HFFc6 (cell line): ENCODE results near the gene OR6S1. TPM values are rescaled to one million over a fixed set of nuclear protein-coding genes. Genes with fewer than 3 reads are reported as not detected.
"Not testable (repeated sequence)": the region's sequence is repeated elsewhere in the genome, so short reads cannot be mapped to it uniquely, and the experiment has no call there.

Source experiments
- DNase-seq: peaks from one replicate; pipeline ENCODE4 v3.0.0-alpha.2; 2018
- H3K27ac Mint-ChIP-seq: 2 replicates; pipeline ENCODE4 v1.8.0; 2020; ENCODE audit warnings: mild to moderate bottlenecking, mixed read lengths
- H3K27me3 Mint-ChIP-seq: 2 replicates; pipeline ENCODE4 v1.8.0; 2021; ENCODE audit warnings: mild to moderate bottlenecking, moderate library complexity, mixed read lengths; ENCODE audit not compliant: insufficient read depth
- H3K36me3 Mint-ChIP-seq: 2 replicates; pipeline ENCODE4 v1.8.0; 2021; ENCODE audit warnings: low read depth, mixed read lengths
- H3K4me1 Mint-ChIP-seq: 2 replicates; pipeline ENCODE4 v1.8.0; 2020; ENCODE audit warnings: low read depth, mixed read lengths
- H3K4me3 Mint-ChIP-seq: 2 replicates; pipeline ENCODE4 v1.8.0; 2020; ENCODE audit warnings: mild to moderate bottlenecking, moderate library complexity, mixed read lengths
- H3K9me3 Mint-ChIP-seq: 2 replicates; pipeline ENCODE4 v1.8.0; 2020; ENCODE audit warnings: mild to moderate bottlenecking, mixed read lengths
- CTCF ChIP-seq: fragments of 200-600 bp; sonication (generic); IDR thresholded peaks from 2 replicates; pipeline ENCODE4 v1.5.0; 2021; ENCODE audit warnings: antibody characterized with exemption, mild to moderate bottlenecking
- total RNA-seq, 6 experiments: library from RNA; stranded (reverse); fragmentation: NEBNext Ultra II Directional; extraction: Animal tissue kit (Norgen Biotek cat#: 25700); gene quantifications; 2 replicates in 1 of 6; 3 replicates in 5 of 6; pipeline ENCODE4 v1.2.3, GENCODE V29; 2021

OR6S1 gene
- total RNA-seq, 6 experiments from 2014 or later = not detected

GRCh38 chr14:20667957-20668356 is 26.5 kb upstream of the OR6S1 start:
- no peak for TF ChIP-seq CTCF
- H3K4me3 Mint-ChIP-seq = no peak overlapping the region
- H3K4me1 Mint-ChIP-seq = peaks cover 6% of the 10 kb centered on the region; the same call in 1 of the 2 replicates
- no peak overlapping the region for H3K27ac Mint-ChIP-seq
- peaks cover 18% of the 10 kb centered on the region for H3K27me3 Mint-ChIP-seq
- H3K36me3 Mint-ChIP-seq = no peaks in the 10 kb centered on the region
- H3K9me3 Mint-ChIP-seq = no peaks in the 10 kb centered on the region
- no peak for DNase-seq

GRCh38 chr14:20666400-20666961 is 25.0 kb upstream of the OR6S1 start:
- DNase-seq, H3K27ac Mint-ChIP-seq, H3K36me3 Mint-ChIP-seq, H3K4me1 Mint-ChIP-seq, H3K9me3 Mint-ChIP-seq: not testable (repeated sequence)
- Mint-ChIP-seq H3K27me3 (peaks cover 18% of the 10 kb centered on the region), H3K4me3 (peak overlapping the region; percentile 54; the same call in 1 of the 2 replicates)

- Mint-ChIP-seq H3K36me3 (no peaks in the 10 kb centered on the region), H3K4me1 (peaks cover 7% of the 10 kb centered on the region; the same call in 1 of the 2 replicates), H3K27ac (no peak overlapping the region), H3K4me3 (peak overlapping the region; percentile 78), H3K9me3 (no peaks in the 10 kb centered on the region), H3K27me3 (peaks cover 17% of the 10 kb centered on the region)
- TF ChIP-seq CTCF = peak; percentile 71
- DNase-seq = peak; percentile 88
These were observed 21.7 kb upstream of the OR6S1 start for GRCh38 chr14:20662968-20663732.

- peaks cover 23% of the 10 kb centered on the region for H3K27me3 Mint-ChIP-seq
- H3K36me3 Mint-ChIP-seq = no peaks in the 10 kb centered on the region
- H3K4me3 Mint-ChIP-seq = no peak overlapping the region
- no peak for DNase-seq
- no peak for TF ChIP-seq CTCF
- H3K9me3 Mint-ChIP-seq = no peaks in the 10 kb centered on the region
- H3K27ac Mint-ChIP-seq = no peak overlapping the region
- peaks cover 7% of the 10 kb centered on the region; the same call in 1 of the 2 replicates for H3K4me1 Mint-ChIP-seq
These were observed 19.7 kb upstream of the OR6S1 start for GRCh38 chr14:20661197-20661596.

- peaks cover 7% of the 10 kb centered on the region; the same call in 1 of the 2 replicates for H3K4me1 Mint-ChIP-seq
- no peak for DNase-seq
- no peak for TF ChIP-seq CTCF
- no peak overlapping the region for H3K27ac Mint-ChIP-seq
- H3K27me3 Mint-ChIP-seq = peaks cover 27% of the 10 kb centered on the region
- H3K9me3 Mint-ChIP-seq = no peaks in the 10 kb centered on the region
- H3K4me3 Mint-ChIP-seq = no peak overlapping the region
- H3K36me3 Mint-ChIP-seq = no peaks in the 10 kb centered on the region
These were observed 18.4 kb upstream of the OR6S1 start for GRCh38 chr14:20659813-20660395.

GRCh38 chr14:20659336-20659735 is 17.8 kb upstream of the OR6S1 start:
- Mint-ChIP-seq H3K4me3 (no peak overlapping the region), H3K27me3 (peaks cover 29% of the 10 kb centered on the region), H3K27ac (no peak overlapping the region), H3K36me3 (no peaks in the 10 kb centered on the region), H3K9me3 (no peaks in the 10 kb centered on the region), H3K4me1 (peaks cover 9% of the 10 kb centered on the region)
- TF ChIP-seq CTCF = no peak
- no peak for DNase-seq
